Activated naive CD8-positive, alpha-beta T cell treated with anti-CD3 and anti-CD28 coated beads for 36 hours (primary cell): ENCODE measurements around the gene NMT1. TPM values are rescaled to one million over a fixed set of nuclear protein-coding genes. Genes with fewer than 3 reads are reported as not detected.

ENCODE experiments used
- DNase-seq: peaks from one replicate; pipeline ENCODE4 v3.0.0; 2021
- H3K27ac Mint-ChIP-seq: one replicate; pipeline ENCODE4 v1.8.0; 2022; ENCODE audit warnings: mild to moderate bottlenecking, moderate library complexity, mixed read lengths
- H3K27me3 Mint-ChIP-seq: one replicate; pipeline ENCODE4 v1.8.0; 2022; ENCODE audit warnings: mild to moderate bottlenecking, mixed read lengths
- H3K36me3 Mint-ChIP-seq: one replicate; pipeline ENCODE4 v1.8.0; 2021; ENCODE audit warnings: mild to moderate bottlenecking, mixed read lengths
- H3K4me1 Mint-ChIP-seq: one replicate; pipeline ENCODE4 v1.8.0; 2021; ENCODE audit warnings: mixed read lengths
- H3K4me3 Mint-ChIP-seq: one replicate; pipeline ENCODE4 v1.8.0; 2022; ENCODE audit warnings: mild to moderate bottlenecking, moderate library complexity, mixed read lengths
- H3K9me3 Mint-ChIP-seq: one replicate; pipeline ENCODE4 v1.8.0; 2022; ENCODE audit warnings: mixed read lengths
- total RNA-seq, 2 experiments: library from RNA; stranded (reverse); gene quantifications; one replicate each; pipeline ENCODE4 v1.2.3, GENCODE V29; 2021

The NMT1 gene
- total RNA-seq, 2 experiments from 2014 or later = 168 to 170 TPM

GRCh38 chr17:45149037-45149668 is 88.0 kb downstream of the NMT1 start:
- Mint-ChIP-seq H3K27me3 (peaks cover 5% of the 10 kb centered on the region), H3K4me1 (peaks cover 37% of the 10 kb centered on the region), H3K27ac (peak overlapping the region; percentile 100), H3K9me3 (no peaks in the 10 kb centered on the region), H3K36me3 (peaks cover 33% of the 10 kb centered on the region), H3K4me3 (peak overlapping the region; percentile 95)
- peak; percentile 83 for DNase-seq

GRCh38 chr17:45149669-45150664 is 88.8 kb downstream of the NMT1 start:
- H3K9me3 Mint-ChIP-seq = no peaks in the 10 kb centered on the region
- peaks cover 33% of the 10 kb centered on the region for H3K36me3 Mint-ChIP-seq
- peak overlapping the region; percentile 95 for H3K4me3 Mint-ChIP-seq
- H3K4me1 Mint-ChIP-seq = peaks cover 35% of the 10 kb centered on the region
- H3K27me3 Mint-ChIP-seq = peaks cover 5% of the 10 kb centered on the region
- DNase-seq = peak; percentile 61
- H3K27ac Mint-ChIP-seq = peak overlapping the region; percentile 100

GRCh38 chr17:45150911-45151809 is 90.0 kb downstream of the NMT1 start:
- Mint-ChIP-seq H3K4me3 (peak overlapping the region; percentile 95), H3K36me3 (peaks cover 34% of the 10 kb centered on the region), H3K27ac (peak overlapping the region; percentile 84), H3K27me3 (peaks cover 5% of the 10 kb centered on the region), H3K4me1 (peaks cover 32% of the 10 kb centered on the region), H3K9me3 (no peaks in the 10 kb centered on the region)
- DNase-seq = no peak

GRCh38 chr17:45155029-45155428 is 93.9 kb downstream of the NMT1 start:
- H3K4me1 Mint-ChIP-seq = peaks cover 47% of the 10 kb centered on the region
- H3K36me3 Mint-ChIP-seq = peaks cover 34% of the 10 kb centered on the region
- H3K27me3 Mint-ChIP-seq = no peaks in the 10 kb centered on the region
- peak overlapping the region; percentile 45 for H3K27ac Mint-ChIP-seq
- H3K9me3 Mint-ChIP-seq = no peaks in the 10 kb centered on the region
- DNase-seq = no peak
- H3K4me3 Mint-ChIP-seq = no peak overlapping the region

DNA sequence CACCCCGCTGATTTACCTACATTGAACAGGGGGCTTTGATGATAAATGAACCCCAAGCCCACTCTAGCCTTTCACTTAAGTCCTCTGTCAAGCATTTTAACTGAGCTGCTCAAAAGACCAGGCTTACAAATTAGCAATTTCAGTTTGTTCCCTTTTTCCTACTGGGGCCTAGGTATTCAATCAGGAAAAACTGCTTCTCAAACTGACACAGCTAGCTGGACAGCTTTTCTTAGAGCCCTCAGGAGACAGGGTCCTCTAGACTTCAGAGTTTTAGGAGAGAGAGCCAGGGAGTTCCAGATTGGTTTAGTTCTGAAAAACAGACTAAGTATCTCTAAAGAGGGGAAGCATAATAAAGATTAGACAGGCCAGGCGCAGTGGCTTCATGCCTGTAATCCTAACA is 94.4 kb downstream of the NMT1 start:
- Mint-ChIP-seq H3K4me3 (no peak overlapping the region), H3K36me3 (peaks cover 35% of the 10 kb centered on the region), H3K27me3 (no peaks in the 10 kb centered on the region), H3K4me1 (peaks cover 47% of the 10 kb centered on the region), H3K9me3 (no peaks in the 10 kb centered on the region), H3K27ac (peak overlapping the region; percentile 45)
- no peak for DNase-seq

DNA sequence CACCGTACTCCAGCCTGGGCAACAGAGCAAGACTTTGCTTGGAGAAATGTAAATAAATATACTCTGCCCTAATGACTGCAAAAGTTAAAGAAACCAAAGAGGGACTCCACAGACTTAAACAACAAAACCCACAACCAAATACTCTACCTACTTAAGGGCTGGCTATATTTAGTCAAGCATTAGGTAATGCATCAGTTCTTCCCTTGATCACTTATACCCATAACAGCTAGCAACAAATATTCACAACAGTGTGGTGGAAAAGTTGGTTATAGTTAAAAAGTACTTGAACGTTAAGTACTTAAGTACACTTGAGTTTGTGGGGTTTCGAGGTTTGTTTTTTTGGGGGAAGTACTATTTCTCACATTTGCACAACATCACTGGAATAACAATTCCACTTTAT is 95.1 kb downstream of the NMT1 start:
- peaks cover 31% of the 10 kb centered on the region for H3K36me3 Mint-ChIP-seq
- H3K4me3 Mint-ChIP-seq = no peak overlapping the region
- no peaks in the 10 kb centered on the region for H3K27me3 Mint-ChIP-seq
- peak overlapping the region; percentile 29 for H3K27ac Mint-ChIP-seq
- no peak for DNase-seq
- H3K4me1 Mint-ChIP-seq = peaks cover 43% of the 10 kb centered on the region
- no peaks in the 10 kb centered on the region for H3K9me3 Mint-ChIP-seq

Other genes starting within 250 kb of the NMT1 start
- 1 to 10 TPM; 6.9 to 7.8 TPM for gene GJC1, start 231.0 kb upstream of the NMT1 start, total RNA-seq
- gene HIGD1B, start 213.4 kb upstream of the NMT1 start, total RNA-seq = not detected
- gene EFTUD2, start 161.9 kb upstream of the NMT1 start, total RNA-seq = 100 to 1,000 TPM; 258 TPM
- not detected for gene GFAP, start 145.8 kb upstream of the NMT1 start, total RNA-seq
- gene KIF18B, start 113.5 kb upstream of the NMT1 start, total RNA-seq = 10 to 100 TPM; 36.7 to 37.1 TPM
- not detected for gene C1QL1, start 93.0 kb upstream of the NMT1 start, total RNA-seq
- 10 to 100 TPM; 29.0 to 31.4 TPM for gene DCAKD, start 9.7 kb upstream of the NMT1 start, total RNA-seq
- gene PLCD3, start 71.2 kb downstream of the NMT1 start, total RNA-seq = 1 to 10 TPM; 2.7 to 3.8 TPM
- 1 to 10 TPM; 8.6 to 8.9 TPM for gene ACBD4, start 74.4 kb downstream of the NMT1 start, total RNA-seq
- gene HEXIM1, start 87.2 kb downstream of the NMT1 start, total RNA-seq = 10 to 100 TPM; 36.0 to 36.5 TPM
- 1 to 10 TPM; 4.8 to 5.6 TPM for gene HEXIM2, start 100.6 kb downstream of the NMT1 start, total RNA-seq
- 100 to 1,000 TPM; 215 to 219 TPM for gene FMNL1, start 160.6 kb downstream of the NMT1 start, total RNA-seq
- under 1 TPM; 0.62 to 0.68 TPM for gene SPATA32, start 200.8 kb downstream of the NMT1 start, total RNA-seq